WTC11 (cell line): ENCODE results near the gene PPP1R3D. TPM values are rescaled to one million over a fixed set of nuclear protein-coding genes. Genes with fewer than 3 reads are reported as not detected.
A peak's percentile ranks its signal among the peaks of the same experiment; 100 is the strongest.

ENCODE experiments used
- ATAC-seq: fragments of 200-7000 bp; cut with Tn5 transposase; 2 replicates; pipeline ENCODE4 v1.10.0; 2021; ENCODE audit warnings: mild to moderate bottlenecking, moderate library complexity
- CTCF ChIA-PET: fragments of 300-600 bp; sonication (Branson Sonifier 250); formaldehyde crosslinking; loops from one replicate; lab custom pipeline; 2021; ENCODE audit warnings: antibody characterized with exemption; lab: Charles Lee
- POLR2A ChIA-PET: fragments of 350-600 bp; sonication (Branson Sonifier 250); formaldehyde crosslinking; loops from one replicate; lab custom pipeline; 2021; ENCODE audit warnings: antibody characterized with exemption; lab: Charles Lee
- DNase-seq: peaks from one replicate; pipeline ENCODE4 v3.0.0; 2021; ENCODE audit warnings: low spot score
- H3K27ac Mint-ChIP-seq: 2 replicates; pipeline ENCODE4 v1.8.0; 2021; ENCODE audit warnings: mixed read lengths
- H3K27me3 Mint-ChIP-seq: 2 replicates; pipeline ENCODE4 v1.8.0; 2021; ENCODE audit warnings: low read depth, mild to moderate bottlenecking, moderate library complexity, mixed read lengths
- H3K36me3 Mint-ChIP-seq: 2 replicates; pipeline ENCODE4 v1.8.0; 2021; ENCODE audit warnings: mixed read lengths
- H3K4me1 Mint-ChIP-seq: 2 replicates; pipeline ENCODE4 v1.8.0; 2022; ENCODE audit warnings: mixed read lengths
- H3K4me3 Mint-ChIP-seq: 2 replicates; pipeline ENCODE4 v1.8.0; 2021; ENCODE audit warnings: mild to moderate bottlenecking, moderate library complexity, mixed read lengths
- H3K9me3 Mint-ChIP-seq: 2 replicates; pipeline ENCODE4 v1.8.0; 2021; ENCODE audit warnings: mixed read lengths
- CREB1 ChIP-seq: sonication (generic); formaldehyde crosslinking; IDR thresholded peaks from 2 replicates; pipeline ENCODE4 v1.8.0; 2023; ENCODE audit warnings: mild to moderate bottlenecking, missing genetic modification reagents
- ELF4 ChIP-seq: sonication (generic); formaldehyde crosslinking; IDR thresholded peaks from 2 replicates; pipeline ENCODE4 v1.8.1; 2022; ENCODE audit warnings: low read depth, mild to moderate bottlenecking, moderate library complexity, missing genetic modification reagents
- EMX1 ChIP-seq: fragments of 250-450 bp; sonication (Bioruptor Pico); IDR thresholded peaks from 2 replicates; pipeline ENCODE4 v1.8.0; 2021; ENCODE audit warnings: mild to moderate bottlenecking
- HMGA2 ChIP-seq: fragments of 250-450 bp; sonication (Bioruptor Pico); IDR thresholded peaks from 2 replicates; pipeline ENCODE4 v1.4.0; 2021; ENCODE audit warnings: mild to moderate bottlenecking, moderate library complexity
- IRF2 ChIP-seq: sonication (generic); formaldehyde crosslinking; IDR thresholded peaks from 2 replicates; pipeline ENCODE4 v1.8.0; 2022; ENCODE audit warnings: low read depth, missing genetic modification reagents, borderline replicate concordance
- MXD4 ChIP-seq: fragments of 250-450 bp; sonication (Bioruptor Pico); IDR thresholded peaks from 2 replicates; pipeline ENCODE4 v1.8.0; 2021; ENCODE audit warnings: mild to moderate bottlenecking, moderate library complexity, borderline replicate concordance
- MYBL2 ChIP-seq: sonication (generic); formaldehyde crosslinking; IDR thresholded peaks from 2 replicates; pipeline ENCODE4 v1.8.1; 2023; ENCODE audit warnings: mild to moderate bottlenecking, moderate library complexity, missing genetic modification reagents
- NR2C2 ChIP-seq: sonication (generic); formaldehyde crosslinking; IDR thresholded peaks from 2 replicates; pipeline ENCODE4 v1.8.0; 2022; ENCODE audit warnings: mild to moderate bottlenecking, missing genetic modification reagents
- NR3C1 ChIP-seq: sonication (generic); formaldehyde crosslinking; conservative IDR thresholded peaks from 2 replicates; pipeline ENCODE4 v1.8.1; 2023; ENCODE audit warnings: low read depth, mild to moderate bottlenecking, missing genetic modification reagents
- SOX15 ChIP-seq: fragments of 250-450 bp; sonication (Bioruptor Pico); IDR thresholded peaks from 2 replicates; pipeline ENCODE4 v1.9.0; 2021; ENCODE audit warnings: mild to moderate bottlenecking
- TEAD1 ChIP-seq: sonication (generic); formaldehyde crosslinking; IDR thresholded peaks from 2 replicates; pipeline ENCODE4 v1.8.0; 2022; ENCODE audit warnings: mild to moderate bottlenecking, missing genetic modification reagents
- TP53 ChIP-seq: sonication (generic); formaldehyde crosslinking; IDR thresholded peaks from 2 replicates; pipeline ENCODE4 v1.8.1; 2023; ENCODE audit warnings: mild to moderate bottlenecking, missing genetic modification reagents
- ZNF423 ChIP-seq: fragments of 250-450 bp; sonication (Bioruptor Pico); IDR thresholded peaks from 2 replicates; pipeline ENCODE4 v2.1.2; 2022; ENCODE audit warnings: mild to moderate bottlenecking, moderate library complexity
- total RNA-seq: library from RNA; stranded (reverse); gene quantifications from 3 replicates; pipeline ENCODE4 v1.2.3, GENCODE V29; 2021
- TF ChIP-seq, protein P1 (sequence below): sonication (generic); formaldehyde crosslinking; IDR thresholded peaks from 2 replicates; pipeline ENCODE4 v1.8.1; 2023; ENCODE audit warnings: mild to moderate bottlenecking, missing genetic modification reagents, moderate library complexity
- TF ChIP-seq, protein P2 (sequence below): fragments of 250-450 bp; sonication (Bioruptor Pico); IDR thresholded peaks from 2 replicates; pipeline ENCODE4 v1.9.0; 2021; ENCODE audit warnings: mild to moderate bottlenecking
- TF ChIP-seq, protein P3 (sequence below): sonication (generic); formaldehyde crosslinking; IDR thresholded peaks from 2 replicates; pipeline ENCODE4 v1.8.1; 2023; ENCODE audit warnings: mild to moderate bottlenecking, missing genetic modification reagents
- TF ChIP-seq, protein P4 (sequence below): fragments of 250-450 bp; sonication (Bioruptor Pico); IDR thresholded peaks from 2 replicates; pipeline ENCODE4 v1.9.0; 2021; ENCODE audit warnings: moderate library complexity, mild to moderate bottlenecking, inconsistent platforms, borderline replicate concordance
- TF ChIP-seq, protein P5 (sequence below): sonication (generic); formaldehyde crosslinking; IDR thresholded peaks from 2 replicates; pipeline ENCODE4 v1.8.1; 2022; ENCODE audit warnings: missing genetic modification reagents, borderline replicate concordance
- TF ChIP-seq, protein P6 (sequence below): sonication (generic); formaldehyde crosslinking; IDR thresholded peaks from 2 replicates; pipeline ENCODE4 v1.8.0; 2023; ENCODE audit warnings: mild to moderate bottlenecking, missing genetic modification reagents

Gene PPP1R3D
- total RNA-seq, 1 experiment from 2014 or later = 2.4 TPM

DNA sequence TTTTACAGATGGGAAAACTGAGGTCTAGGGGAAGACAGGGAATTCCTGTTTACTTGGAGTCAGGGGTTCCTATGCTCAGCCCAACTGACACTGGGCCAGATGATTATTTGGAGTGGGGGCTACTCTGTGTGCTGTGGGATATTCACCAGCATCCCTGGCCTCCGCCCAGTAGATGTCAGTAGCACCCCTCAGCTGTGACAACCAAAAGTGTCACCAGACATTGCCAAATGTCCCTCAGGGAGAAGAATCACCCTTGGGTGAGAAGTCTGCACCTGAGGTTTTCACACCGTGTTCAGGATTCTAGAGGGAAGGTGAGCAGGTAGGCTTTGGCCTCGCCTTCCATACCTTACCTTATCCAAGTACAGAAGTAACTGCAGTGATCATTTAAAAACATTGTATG is 45.8 kb upstream of the PPP1R3D start:
- ChIA-PET POLR2A (no interaction called here), CTCF (interaction anchor here (0.8 to 1.3 kb wide), 4 partner anchors 24 to 64 kb away, joined by 3 to 5 read pairs (median 4); partner anchors contain the start of gene SYCP2)
- Mint-ChIP-seq H3K36me3 (no peaks in the 10 kb centered on the region), H3K4me3 (no peak overlapping the region), H3K9me3 (peaks cover 5% of the 10 kb centered on the region; the same call in 1 of the 2 replicates), H3K4me1 (peaks cover 9% of the 10 kb centered on the region), H3K27ac (no peak overlapping the region), H3K27me3 (peaks cover 8% of the 10 kb centered on the region)
- DNase-seq (no peak), ATAC-seq (peak; percentile 68; the same call in 1 of the 2 replicates)
- TF ChIP-seq ZNF423 (CRISPR knock-in tag) = peak; percentile 57
- TF ChIP-seq, protein P1, sequence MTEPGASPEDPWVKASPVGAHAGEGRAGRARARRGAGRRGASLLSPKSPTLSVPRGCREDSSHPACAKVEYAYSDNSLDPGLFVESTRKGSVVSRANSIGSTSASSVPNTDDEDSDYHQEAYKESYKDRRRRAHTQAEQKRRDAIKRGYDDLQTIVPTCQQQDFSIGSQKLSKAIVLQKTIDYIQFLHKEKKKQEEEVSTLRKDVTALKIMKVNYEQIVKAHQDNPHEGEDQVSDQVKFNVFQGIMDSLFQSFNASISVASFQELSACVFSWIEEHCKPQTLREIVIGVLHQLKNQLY = no peak

DNA sequence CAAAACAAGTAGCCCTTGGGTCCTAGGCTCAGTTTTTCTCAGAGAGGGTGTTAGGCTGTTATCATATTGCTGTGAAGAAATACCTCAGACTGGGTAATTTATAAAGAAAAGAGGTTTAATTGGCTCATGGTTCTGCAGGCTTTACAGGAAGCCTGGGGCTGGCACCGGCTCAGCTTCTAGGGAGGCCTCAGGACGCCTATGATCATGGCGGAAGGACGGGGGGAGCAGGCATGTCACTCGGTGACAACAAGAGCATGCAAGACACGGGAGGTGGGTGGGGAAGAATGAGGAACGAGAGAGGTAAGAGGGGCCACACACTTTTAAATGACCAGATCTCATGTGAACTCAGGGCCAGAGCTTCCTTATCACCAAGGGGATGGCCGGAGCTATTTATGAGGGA is 45.1 kb upstream of the PPP1R3D start:
- ChIA-PET CTCF (interaction anchor here (0.8 to 1.3 kb wide), 4 partner anchors 25 to 65 kb away, joined by 3 to 5 read pairs (median 4); partner anchors contain the start of gene SYCP2), POLR2A (no interaction called here)
- TF ChIP-seq HMGA2 (no peak), TEAD1 (no peak), MXD4 (no peak), MYBL2 (CRISPR knock-in tag) (no peak), SOX15 (CRISPR knock-in tag) (no peak)
- TF ChIP-seq, protein P2, sequence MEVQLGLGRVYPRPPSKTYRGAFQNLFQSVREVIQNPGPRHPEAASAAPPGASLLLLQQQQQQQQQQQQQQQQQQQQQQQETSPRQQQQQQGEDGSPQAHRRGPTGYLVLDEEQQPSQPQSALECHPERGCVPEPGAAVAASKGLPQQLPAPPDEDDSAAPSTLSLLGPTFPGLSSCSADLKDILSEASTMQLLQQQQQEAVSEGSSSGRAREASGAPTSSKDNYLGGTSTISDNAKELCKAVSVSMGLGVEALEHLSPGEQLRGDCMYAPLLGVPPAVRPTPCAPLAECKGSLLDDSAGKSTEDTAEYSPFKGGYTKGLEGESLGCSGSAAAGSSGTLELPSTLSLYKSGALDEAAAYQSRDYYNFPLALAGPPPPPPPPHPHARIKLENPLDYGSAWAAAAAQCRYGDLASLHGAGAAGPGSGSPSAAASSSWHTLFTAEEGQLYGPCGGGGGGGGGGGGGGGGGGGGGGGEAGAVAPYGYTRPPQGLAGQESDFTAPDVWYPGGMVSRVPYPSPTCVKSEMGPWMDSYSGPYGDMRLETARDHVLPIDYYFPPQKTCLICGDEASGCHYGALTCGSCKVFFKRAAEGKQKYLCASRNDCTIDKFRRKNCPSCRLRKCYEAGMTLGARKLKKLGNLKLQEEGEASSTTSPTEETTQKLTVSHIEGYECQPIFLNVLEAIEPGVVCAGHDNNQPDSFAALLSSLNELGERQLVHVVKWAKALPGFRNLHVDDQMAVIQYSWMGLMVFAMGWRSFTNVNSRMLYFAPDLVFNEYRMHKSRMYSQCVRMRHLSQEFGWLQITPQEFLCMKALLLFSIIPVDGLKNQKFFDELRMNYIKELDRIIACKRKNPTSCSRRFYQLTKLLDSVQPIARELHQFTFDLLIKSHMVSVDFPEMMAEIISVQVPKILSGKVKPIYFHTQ (CRISPR knock-in tag) = no peak
- TF ChIP-seq, protein P3, sequence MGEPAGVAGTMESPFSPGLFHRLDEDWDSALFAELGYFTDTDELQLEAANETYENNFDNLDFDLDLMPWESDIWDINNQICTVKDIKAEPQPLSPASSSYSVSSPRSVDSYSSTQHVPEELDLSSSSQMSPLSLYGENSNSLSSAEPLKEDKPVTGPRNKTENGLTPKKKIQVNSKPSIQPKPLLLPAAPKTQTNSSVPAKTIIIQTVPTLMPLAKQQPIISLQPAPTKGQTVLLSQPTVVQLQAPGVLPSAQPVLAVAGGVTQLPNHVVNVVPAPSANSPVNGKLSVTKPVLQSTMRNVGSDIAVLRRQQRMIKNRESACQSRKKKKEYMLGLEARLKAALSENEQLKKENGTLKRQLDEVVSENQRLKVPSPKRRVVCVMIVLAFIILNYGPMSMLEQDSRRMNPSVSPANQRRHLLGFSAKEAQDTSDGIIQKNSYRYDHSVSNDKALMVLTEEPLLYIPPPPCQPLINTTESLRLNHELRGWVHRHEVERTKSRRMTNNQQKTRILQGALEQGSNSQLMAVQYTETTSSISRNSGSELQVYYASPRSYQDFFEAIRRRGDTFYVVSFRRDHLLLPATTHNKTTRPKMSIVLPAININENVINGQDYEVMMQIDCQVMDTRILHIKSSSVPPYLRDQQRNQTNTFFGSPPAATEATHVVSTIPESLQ (CRISPR knock-in tag) = no peak
- no peak for DNase-seq
- peaks cover 7% of the 10 kb centered on the region for H3K9me3 Mint-ChIP-seq
- no peak overlapping the region for H3K4me3 Mint-ChIP-seq
- no peak overlapping the region for H3K27ac Mint-ChIP-seq
- no peak for ATAC-seq
- H3K4me1 Mint-ChIP-seq = peaks cover 8% of the 10 kb centered on the region
- H3K27me3 Mint-ChIP-seq = peaks cover 9% of the 10 kb centered on the region
- H3K36me3 Mint-ChIP-seq = no peaks in the 10 kb centered on the region

DNA sequence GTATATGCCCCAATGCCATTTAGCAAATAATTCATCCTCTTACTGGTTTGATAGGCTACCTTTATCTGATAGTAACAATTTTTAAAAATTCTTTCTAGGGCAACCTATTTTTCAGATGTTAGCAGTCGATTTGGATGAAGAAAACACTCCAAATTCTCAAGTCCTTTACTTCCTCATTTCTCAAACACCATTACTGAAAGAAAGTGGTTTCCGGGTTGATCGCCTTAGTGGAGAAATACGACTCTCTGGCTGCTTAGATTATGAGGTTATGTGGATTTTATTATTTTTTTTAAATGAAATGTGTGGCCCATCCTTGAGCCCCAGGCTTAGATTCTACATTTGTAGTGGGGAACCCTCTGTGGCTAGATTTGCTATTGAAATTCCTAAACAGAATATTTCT is 44.4 kb upstream of the PPP1R3D start:
- H3K36me3 Mint-ChIP-seq = no peaks in the 10 kb centered on the region
- peaks cover 3% of the 10 kb centered on the region; the same call in 1 of the 2 replicates for H3K9me3 Mint-ChIP-seq
- H3K27me3 Mint-ChIP-seq = peaks cover 5% of the 10 kb centered on the region; the same call in 1 of the 2 replicates
- TF ChIP-seq SOX15 (CRISPR knock-in tag) = no peak
- TF ChIP-seq, protein P4, sequence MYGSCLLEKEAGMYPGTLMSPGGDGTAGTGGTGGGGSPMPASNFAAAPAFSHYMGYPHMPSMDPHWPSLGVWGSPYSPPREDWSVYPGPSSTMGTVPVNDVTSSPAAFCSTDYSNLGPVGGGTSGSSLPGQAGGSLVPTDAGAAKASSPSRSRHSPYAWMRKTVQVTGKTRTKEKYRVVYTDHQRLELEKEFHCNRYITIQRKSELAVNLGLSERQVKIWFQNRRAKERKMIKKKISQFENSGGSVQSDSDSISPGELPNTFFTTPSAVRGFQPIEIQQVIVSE = no peak
- TF ChIP-seq, protein P5, sequence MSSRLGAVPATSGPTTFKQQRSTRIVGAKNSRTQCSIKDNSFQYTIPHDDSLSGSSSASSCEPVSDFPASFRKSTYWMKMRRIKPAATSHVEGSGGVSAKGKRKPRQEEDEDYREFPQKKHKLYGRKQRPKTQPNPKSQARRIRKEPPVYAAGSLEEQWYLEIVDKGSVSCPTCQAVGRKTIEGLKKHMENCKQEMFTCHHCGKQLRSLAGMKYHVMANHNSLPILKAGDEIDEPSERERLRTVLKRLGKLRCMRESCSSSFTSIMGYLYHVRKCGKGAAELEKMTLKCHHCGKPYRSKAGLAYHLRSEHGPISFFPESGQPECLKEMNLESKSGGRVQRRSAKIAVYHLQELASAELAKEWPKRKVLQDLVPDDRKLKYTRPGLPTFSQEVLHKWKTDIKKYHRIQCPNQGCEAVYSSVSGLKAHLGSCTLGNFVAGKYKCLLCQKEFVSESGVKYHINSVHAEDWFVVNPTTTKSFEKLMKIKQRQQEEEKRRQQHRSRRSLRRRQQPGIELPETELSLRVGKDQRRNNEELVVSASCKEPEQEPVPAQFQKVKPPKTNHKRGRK (CRISPR knock-in tag) = no peak
- TF ChIP-seq IRF2 (CRISPR knock-in tag) = no peak
- TF ChIP-seq, protein P6, sequence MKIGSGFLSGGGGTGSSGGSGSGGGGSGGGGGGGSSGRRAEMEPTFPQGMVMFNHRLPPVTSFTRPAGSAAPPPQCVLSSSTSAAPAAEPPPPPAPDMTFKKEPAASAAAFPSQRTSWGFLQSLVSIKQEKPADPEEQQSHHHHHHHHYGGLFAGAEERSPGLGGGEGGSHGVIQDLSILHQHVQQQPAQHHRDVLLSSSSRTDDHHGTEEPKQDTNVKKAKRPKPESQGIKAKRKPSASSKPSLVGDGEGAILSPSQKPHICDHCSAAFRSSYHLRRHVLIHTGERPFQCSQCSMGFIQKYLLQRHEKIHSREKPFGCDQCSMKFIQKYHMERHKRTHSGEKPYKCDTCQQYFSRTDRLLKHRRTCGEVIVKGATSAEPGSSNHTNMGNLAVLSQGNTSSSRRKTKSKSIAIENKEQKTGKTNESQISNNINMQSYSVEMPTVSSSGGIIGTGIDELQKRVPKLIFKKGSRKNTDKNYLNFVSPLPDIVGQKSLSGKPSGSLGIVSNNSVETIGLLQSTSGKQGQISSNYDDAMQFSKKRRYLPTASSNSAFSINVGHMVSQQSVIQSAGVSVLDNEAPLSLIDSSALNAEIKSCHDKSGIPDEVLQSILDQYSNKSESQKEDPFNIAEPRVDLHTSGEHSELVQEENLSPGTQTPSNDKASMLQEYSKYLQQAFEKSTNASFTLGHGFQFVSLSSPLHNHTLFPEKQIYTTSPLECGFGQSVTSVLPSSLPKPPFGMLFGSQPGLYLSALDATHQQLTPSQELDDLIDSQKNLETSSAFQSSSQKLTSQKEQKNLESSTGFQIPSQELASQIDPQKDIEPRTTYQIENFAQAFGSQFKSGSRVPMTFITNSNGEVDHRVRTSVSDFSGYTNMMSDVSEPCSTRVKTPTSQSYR (CRISPR knock-in tag) = no peak
- no peak for TF ChIP-seq NR3C1 (CRISPR knock-in tag)
- no peak for TF ChIP-seq EMX1 (CRISPR knock-in tag)
- TF ChIP-seq TP53 (CRISPR knock-in tag) = no peak
- TF ChIP-seq NR2C2 = no peak
- TF ChIP-seq CREB1 (CRISPR knock-in tag) = no peak
- TF ChIP-seq ELF4 (CRISPR knock-in tag) = no peak
- ATAC-seq (no peak), DNase-seq (no peak)
- POLR2A ChIA-PET = no interaction called here
- CTCF ChIA-PET = no interaction called here
- no peak overlapping the region for H3K4me3 Mint-ChIP-seq
- H3K27ac Mint-ChIP-seq = no peak overlapping the region
- H3K4me1 Mint-ChIP-seq = peaks cover 8% of the 10 kb centered on the region
